Osteoblast (primary cell): ENCODE measurements around the gene SELENBP1. TPM values are rescaled to one million over a fixed set of nuclear protein-coding genes. Genes with fewer than 3 reads are reported as not detected.

Source experiments
- DNase-seq: peaks from one replicate; pipeline ENCODE4 v3.0.0; 2011; ENCODE audit warnings: low spot score, mixed read lengths; ENCODE audit not compliant: insufficient read length; ENCODE audit errors: missing footprints
- H2AFZ ChIP-seq: 2 replicates; pipeline ENCODE4 v1.6.0; 2011; ENCODE audit warnings: mild to moderate bottlenecking, low read length
- H3K27ac ChIP-seq: 2 replicates; pipeline ENCODE4 v1.5.1; 2011; ENCODE audit warnings: mild to moderate bottlenecking, low read depth, low read length, moderate library complexity
- H3K27me3 ChIP-seq: 2 replicates; pipeline ENCODE4 v1.6.0; 2012; ENCODE audit warnings: mild to moderate bottlenecking, control low read depth, inconsistent platforms, low read length, moderate library complexity; ENCODE audit not compliant: insufficient read depth
- H3K36me3 ChIP-seq: 2 replicates; pipeline ENCODE4 v1.5.1; 2011; ENCODE audit warnings: mild to moderate bottlenecking, low read length, control low read depth, moderate library complexity; ENCODE audit not compliant: insufficient read depth
- H3K4me1 ChIP-seq: 2 replicates; pipeline ENCODE4 v1.5.1; 2011; ENCODE audit warnings: mild to moderate bottlenecking, low read length, control low read depth, moderate library complexity; ENCODE audit not compliant: insufficient read depth
- H3K4me2 ChIP-seq: 2 replicates; pipeline ENCODE4 v1.6.0; 2011; ENCODE audit warnings: mild to moderate bottlenecking, low read length; ENCODE audit not compliant: insufficient read depth
- H3K4me3 ChIP-seq: fragments of 200-600 bp; sonication (generic); 3 replicates; pipeline ENCODE4 v1.5.1; 2012; ENCODE audit warnings: mild to moderate bottlenecking, low read length, inconsistent platforms; ENCODE audit not compliant: insufficient read depth
- H3K79me2 ChIP-seq: 2 replicates; pipeline ENCODE4 v1.6.0; 2012; ENCODE audit warnings: mild to moderate bottlenecking, low read length, control low read depth, inconsistent platforms; ENCODE audit not compliant: insufficient read depth
- H3K9me3 ChIP-seq: 2 replicates; pipeline ENCODE4 v1.5.1; 2011; ENCODE audit warnings: low read depth, low read length, control low read depth
- H4K20me1 ChIP-seq: 2 replicates; pipeline ENCODE4 v1.6.0; 2012; ENCODE audit warnings: mild to moderate bottlenecking, low read length, control low read depth; ENCODE audit not compliant: insufficient read depth
- CTCF ChIP-seq: IDR thresholded peaks from 2 replicates; pipeline ENCODE4 v1.5.1; 2011; ENCODE audit warnings: mild to moderate bottlenecking, low read depth, low read length, moderate library complexity; ENCODE audit errors: extremely low read depth
- total RNA-seq: library from RNA; depleted of rRNA; stranded (reverse); fragments of >200 nt; gene quantifications from 2 replicates; pipeline ENCODE4 v1.2.3, GENCODE V29; 2012

Gene SELENBP1
- total RNA-seq, 1 donor, result 42.0 TPM

GRCh38 chr1:151364996-151365395, 7.5 kb downstream of the SELENBP1 start:
- no peak for DNase-seq
- peaks cover 21% of the 10 kb centered on the region for H3K36me3 ChIP-seq
- no peak overlapping the region for H2AFZ ChIP-seq
- H3K9me3 ChIP-seq, result peaks cover 3% of the 10 kb centered on the region
- no peaks in the 10 kb centered on the region for H3K27me3 ChIP-seq
- no peak overlapping the region for H3K4me2 ChIP-seq
- peaks cover 2% of the 10 kb centered on the region for H3K4me1 ChIP-seq
- peaks cover 8% of the 10 kb centered on the region for H4K20me1 ChIP-seq
- TF ChIP-seq CTCF, result no peak
- no peak overlapping the region for H3K27ac ChIP-seq
- no peak overlapping the region for H3K4me3 ChIP-seq
- H3K79me2 ChIP-seq, result no peaks in the 10 kb centered on the region

GRCh38 chr1:151362308-151363155, 10.0 kb downstream of the SELENBP1 start:
- no peak for DNase-seq
- Histone ChIP-seq H4K20me1 (no peaks in the 10 kb centered on the region), H3K4me2 (no peak overlapping the region), H3K4me1 (no peaks in the 10 kb centered on the region), H3K36me3 (peaks cover 11% of the 10 kb centered on the region), H3K4me3 (no peak overlapping the region), H2AFZ (no peak overlapping the region), H3K9me3 (peaks cover 3% of the 10 kb centered on the region), H3K79me2 (no peaks in the 10 kb centered on the region), H3K27me3 (no peaks in the 10 kb centered on the region), H3K27ac (no peak overlapping the region)
- no peak for TF ChIP-seq CTCF

- no peak for DNase-seq
- no peak overlapping the region for H2AFZ ChIP-seq
- no peak overlapping the region for H3K27ac ChIP-seq
- no peak overlapping the region for H3K4me2 ChIP-seq
- peaks cover 11% of the 10 kb centered on the region for H3K36me3 ChIP-seq
- H3K4me3 ChIP-seq, result no peak overlapping the region
- H3K27me3 ChIP-seq, result no peaks in the 10 kb centered on the region
- H3K79me2 ChIP-seq, result no peaks in the 10 kb centered on the region
- no peaks in the 10 kb centered on the region for H3K4me1 ChIP-seq
- TF ChIP-seq CTCF, result no peak
- H3K9me3 ChIP-seq, result peaks cover 3% of the 10 kb centered on the region
- no peaks in the 10 kb centered on the region for H4K20me1 ChIP-seq
Measured at GRCh38 chr1:151361883-151362282, 10.6 kb downstream of the SELENBP1 start.

- no peak overlapping the region for H3K27ac ChIP-seq
- no peak overlapping the region for H2AFZ ChIP-seq
- no peak overlapping the region for H3K4me3 ChIP-seq
- no peaks in the 10 kb centered on the region for H3K36me3 ChIP-seq
- H3K4me1 ChIP-seq, result no peaks in the 10 kb centered on the region
- no peaks in the 10 kb centered on the region for H3K79me2 ChIP-seq
- no peak overlapping the region for H3K4me2 ChIP-seq
- H4K20me1 ChIP-seq, result no peaks in the 10 kb centered on the region
- no peak for TF ChIP-seq CTCF
- no peaks in the 10 kb centered on the region for H3K9me3 ChIP-seq
- H3K27me3 ChIP-seq, result no peaks in the 10 kb centered on the region
- DNase-seq, result peak; percentile 69
Measured at GRCh38 chr1:151356696-151357095, 15.8 kb downstream of the SELENBP1 start.
